ENCODE data around the gene EBI3.
"Not testable (repeated sequence)": the region's sequence is repeated elsewhere in the genome, so short reads cannot be mapped to it uniquely, and the experiment has no call there.

EBI3 gene

DNA sequence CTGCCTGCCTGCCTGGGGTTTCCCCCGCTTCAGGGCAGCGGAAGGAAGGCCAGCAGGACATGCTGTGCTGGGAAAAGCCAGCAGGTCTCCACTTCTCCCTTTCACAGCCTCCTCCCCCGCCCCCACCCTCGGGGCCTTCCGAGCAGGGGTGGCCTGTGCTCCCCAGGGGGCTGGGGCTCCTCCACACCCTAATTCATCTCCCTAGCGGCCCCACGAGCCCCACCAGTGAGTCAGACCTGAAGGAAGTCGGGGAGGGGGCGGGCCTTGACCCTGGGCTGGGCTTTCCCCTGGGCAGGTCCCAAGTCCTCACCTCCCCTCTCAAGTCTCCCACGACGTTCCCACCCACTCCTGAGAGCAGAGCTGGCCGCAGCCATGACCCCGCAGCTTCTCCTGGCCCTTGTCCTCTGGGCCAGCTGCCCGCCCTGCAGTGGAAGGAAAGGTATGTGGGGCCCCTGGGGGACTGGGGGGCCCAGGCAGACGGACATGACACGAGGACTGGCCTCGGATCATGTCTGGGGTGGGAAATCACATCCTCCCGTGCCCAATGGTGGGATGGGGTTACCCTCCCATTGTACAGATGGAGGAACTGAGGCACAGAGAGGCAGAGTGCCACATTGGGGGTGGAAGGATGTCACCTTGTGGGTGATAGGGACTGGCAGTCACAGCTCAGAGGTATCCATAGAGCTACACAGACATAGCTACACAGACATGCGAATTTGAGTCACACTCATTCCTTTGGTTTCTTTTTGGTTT lies at the start of gene EBI3:
Gene EBI3 (plus strand): TSS at position 345 of the 753 bp plus-strand sequence. CDS start 28 bp downstream, at position 373.
- DNase-seq, result no peak

GRCh38 chr19:4181053-4181508 lies 48.2 kb upstream of the EBI3 start:
- DNase-seq, result no peak

DNA sequence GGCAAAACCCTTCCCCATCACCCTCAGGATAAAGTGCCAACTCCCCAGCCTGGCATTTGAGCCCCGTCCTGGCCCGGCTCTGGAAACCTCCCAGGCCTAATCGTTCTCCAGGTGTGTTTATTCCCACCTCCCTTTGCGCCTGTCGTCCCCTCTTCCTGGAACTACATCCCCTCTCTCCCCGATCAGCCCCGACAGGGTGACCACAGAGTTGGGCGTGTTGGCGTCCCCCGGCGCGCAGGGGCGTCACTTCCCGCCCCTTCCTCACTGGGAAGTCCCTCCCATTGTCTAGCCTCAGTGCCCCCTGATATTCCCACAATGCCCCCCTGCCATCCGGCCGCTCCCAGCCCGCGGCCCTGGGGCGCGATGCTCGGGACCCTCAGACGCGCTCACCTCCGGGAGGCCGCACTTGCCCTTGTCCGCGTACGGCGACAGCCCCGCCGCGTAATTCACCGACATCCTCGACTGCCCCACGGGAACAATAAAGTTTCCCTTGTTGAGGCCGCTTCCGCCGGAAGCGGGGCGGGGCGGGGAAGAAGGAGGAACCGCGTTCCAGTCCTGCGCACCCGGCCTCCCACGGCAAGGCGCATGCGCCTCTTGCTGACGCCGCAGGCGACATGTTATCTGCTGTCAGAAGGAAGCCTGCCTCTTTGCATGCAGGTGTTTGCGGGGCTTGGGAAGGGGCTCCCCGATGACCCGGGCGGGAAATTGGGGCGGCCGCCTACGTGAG lies 47.1 kb upstream of the EBI3 start, which contains the start of the genes ANKRD24 and SIRT6:
Gene ANKRD24 (plus strand): TSS at position 606 of the 727 bp plus-strand sequence. CDS start 3,737 bp downstream, outside the sequence.
Gene SIRT6 (minus strand): TSS at position 480 of the 727 bp plus-strand sequence. CDS start 24 bp downstream, at position 456.
- DNase-seq, result peak; percentile 94

DNA sequence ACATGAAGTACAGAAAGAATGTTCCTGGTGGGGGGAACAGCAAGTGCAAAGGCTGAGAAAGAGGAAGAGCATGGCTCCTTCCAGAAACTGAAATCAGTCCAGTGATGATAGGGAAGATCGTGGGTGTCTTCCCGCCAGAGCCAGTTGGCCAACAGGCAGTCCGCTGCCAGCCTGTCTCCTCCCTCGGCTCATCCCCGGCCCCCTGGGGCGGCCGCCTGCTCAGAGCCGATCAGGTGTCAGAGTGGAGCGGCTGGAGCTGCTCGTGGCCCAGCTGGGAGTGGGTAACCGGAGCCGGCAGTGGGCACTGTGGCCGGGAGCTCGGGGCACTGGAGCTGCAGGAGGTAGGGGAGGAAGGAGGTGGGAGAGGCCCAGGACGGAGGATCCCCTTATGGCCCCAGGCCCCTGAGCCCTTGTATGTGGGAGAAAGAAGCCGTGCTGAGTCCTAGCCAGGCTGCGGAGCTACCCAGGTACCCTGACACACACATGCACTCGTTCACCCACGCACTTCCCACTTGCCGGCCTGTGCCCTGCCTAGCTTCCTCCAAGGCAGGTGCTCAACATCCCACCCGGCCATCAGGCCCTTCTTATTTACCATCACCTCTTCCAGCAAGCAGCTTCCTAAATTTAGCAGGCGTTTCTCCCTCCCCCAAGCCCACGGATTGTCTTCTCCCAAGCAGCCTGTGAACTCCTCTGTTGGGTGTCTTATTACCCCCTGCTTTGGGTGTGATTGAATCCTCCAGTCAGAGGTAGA lies 45.2 kb upstream of the EBI3 start:
- no peak for DNase-seq

DNA sequence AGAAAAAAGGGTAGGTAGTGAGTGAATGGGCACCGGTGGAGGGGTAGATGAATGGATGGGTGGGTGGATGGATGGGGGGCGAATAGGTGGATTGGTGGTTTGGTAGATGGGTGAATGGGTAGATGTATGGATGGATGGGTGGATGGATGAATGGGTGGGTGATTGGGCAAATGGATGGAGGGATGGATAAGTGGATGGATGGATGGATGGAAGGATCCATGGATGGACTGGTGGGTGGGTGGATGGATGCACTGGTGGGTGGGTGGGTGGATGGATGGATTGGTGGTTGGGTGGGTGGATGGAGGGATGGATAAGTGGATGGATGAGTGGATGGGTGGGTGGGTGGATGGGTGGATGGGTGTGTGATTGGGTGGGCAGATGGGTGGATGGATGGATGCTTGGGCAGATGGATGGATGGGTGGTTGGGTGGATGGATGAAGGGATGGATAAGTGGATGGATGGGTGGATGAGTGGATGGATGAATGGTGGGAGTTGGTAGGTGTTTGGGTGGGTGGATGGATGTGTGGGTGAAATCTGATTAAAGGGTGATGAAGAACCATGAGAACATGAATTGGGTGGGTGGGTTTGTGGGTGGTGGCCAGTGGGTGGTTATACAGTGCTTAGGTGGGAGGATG lies 44.5 kb upstream of the EBI3 start:
- no peak for DNase-seq

DNA sequence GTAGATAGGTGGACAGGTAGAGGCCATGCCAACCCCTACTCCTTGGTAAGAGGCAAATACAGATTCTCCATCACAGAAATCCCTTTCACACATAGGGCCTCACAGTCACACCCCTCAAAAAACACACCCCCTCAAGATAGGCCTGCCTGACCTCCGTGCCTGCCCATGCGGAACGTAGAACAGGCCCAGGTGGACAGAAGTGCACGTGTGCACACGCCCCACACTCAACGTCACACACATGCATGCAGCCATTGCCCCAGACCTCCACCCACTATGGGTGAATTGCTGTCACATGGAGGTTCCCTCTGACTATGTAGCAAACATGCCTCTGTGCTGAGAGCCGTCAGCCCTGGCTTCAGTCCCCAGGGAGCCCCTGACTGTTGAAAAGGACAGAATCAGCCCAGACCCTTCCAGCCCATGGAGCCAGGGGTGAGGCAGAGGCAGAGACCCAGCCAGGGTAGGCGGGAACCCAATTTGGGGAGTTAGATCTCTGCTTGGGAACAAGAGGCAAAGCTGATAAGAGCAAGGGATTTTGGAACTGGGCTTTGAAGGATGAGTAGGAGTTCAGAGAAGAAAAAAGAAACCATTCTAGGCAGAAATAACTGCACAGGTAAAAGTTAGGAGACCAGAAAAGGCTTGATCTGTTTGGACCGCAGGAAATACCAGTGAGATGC lies 43.8 kb upstream of the EBI3 start:
- no peak for DNase-seq

DNA sequence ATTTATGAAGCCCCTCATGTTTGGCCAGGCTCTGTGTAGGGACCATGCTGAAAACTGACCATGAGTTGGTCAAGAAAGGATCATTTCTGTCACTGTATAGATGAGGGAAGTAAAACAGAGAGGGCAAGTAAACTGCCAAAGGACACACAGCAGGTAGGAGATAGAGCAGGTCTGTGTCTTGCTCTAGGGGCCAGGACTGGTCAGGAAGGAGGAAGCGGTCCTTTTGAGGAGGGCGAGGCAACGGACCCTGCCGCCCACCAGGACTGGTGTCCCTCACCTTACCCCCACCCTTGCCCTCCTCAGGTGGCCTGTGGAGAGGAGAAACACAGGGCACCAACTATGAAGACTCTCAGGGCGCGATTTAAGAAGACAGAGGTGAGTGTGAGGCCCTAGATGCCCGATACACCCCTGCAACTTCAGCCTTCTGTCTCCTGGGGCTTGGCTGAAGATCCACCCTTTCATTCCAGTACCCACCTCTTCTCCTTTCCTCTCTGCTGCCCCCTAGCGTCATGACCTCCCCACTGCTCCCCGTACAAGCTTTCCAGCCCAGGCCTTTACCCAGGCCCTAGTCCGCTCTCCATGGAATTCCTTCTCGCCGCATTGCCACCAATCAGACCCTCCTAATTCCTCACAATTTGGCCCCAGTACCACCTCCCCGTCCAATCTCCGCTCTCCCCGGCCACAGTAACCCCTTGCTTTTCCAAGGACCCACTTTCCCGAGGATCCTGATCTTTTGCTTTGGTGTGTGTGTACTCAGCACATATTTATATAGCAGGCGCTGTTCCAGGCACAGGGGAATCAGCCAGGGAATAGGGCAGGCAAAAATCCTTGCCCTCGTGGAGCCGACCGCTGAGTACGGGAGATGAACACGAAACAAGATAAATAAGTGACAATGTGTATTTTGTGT lies 43.0 kb upstream of the EBI3 start:
- peak; percentile 68 for DNase-seq

GRCh38 chr19:4187313-4188122 lies 41.8 kb upstream of the EBI3 start:
- no peak for DNase-seq

DNA sequence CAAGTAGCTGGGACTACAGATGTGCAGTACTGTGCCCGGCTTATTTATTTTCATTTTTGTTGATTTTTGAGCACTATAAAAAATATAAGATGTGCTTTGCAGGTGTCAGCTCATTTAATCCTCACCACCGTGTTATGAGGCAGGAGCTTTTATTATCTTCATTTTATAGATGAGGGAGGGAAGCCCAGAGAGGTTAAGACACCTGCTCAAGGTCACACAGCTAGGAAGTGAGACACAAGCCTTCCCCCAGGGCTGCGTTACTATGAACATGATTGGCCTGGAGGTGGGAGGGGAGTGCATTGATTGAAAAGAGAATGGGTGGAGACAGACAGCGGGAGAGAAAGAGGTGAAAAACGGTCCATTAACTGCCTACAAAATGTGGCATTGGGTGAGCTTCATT lies 39.7 kb upstream of the EBI3 start:
- DNase-seq, result no peak

- not testable (repeated sequence) for DNase-seq
Observed at GRCh38 chr19:4192537-4192936, 36.8 kb upstream of the EBI3 start.

GRCh38 chr19:4194353-4194752 lies 35.0 kb upstream of the EBI3 start:
- no peak for DNase-seq

GRCh38 chr19:4196009-4196408 lies 33.3 kb upstream of the EBI3 start:
- DNase-seq, result no peak

GRCh38 chr19:4196587-4197148 lies 32.7 kb upstream of the EBI3 start:
- no peak for DNase-seq

GRCh38 chr19:4197228-4197624 lies 32.1 kb upstream of the EBI3 start:
- no peak for DNase-seq

DNA sequence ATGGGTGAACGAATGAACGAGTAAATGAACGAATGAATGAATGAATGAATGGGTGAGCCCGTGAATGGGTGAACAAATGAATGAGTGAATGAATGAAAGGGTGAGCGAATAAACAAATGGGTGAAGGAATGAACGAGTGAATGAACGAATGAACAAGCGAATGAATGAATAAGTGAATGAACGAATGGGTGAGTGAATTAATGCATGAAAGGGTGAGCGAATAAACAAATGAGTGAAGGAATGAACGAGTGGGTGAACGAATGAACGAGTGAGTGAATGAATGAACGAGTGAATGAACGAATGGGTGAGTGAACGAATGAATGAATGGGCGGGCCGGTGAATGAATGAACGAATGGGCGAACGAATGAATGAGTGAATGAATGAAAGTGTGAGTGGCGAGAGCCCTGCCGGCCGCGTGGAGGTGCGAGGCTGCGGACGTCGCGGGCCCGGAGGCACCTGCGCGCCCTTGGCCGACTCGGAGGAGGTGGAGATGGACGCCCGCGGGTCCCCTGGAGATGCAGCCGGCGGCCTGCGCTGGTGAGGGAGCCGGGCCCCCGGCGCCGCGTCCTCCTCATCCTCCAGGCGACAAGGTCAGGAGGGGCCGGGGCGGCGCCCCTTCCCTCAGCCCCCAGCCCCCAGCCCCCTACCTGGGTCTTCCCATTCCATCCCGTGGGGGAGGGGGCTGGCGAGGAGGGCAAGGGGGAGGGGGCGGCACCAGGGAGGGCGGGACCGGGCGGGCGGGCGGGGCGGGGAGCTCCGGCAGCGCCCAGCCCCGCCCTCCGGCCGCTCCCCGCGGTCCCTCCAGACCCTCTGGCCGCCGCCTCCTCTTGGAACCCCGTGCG lies 31.5 kb upstream of the EBI3 start:
- no peak for DNase-seq

DNA sequence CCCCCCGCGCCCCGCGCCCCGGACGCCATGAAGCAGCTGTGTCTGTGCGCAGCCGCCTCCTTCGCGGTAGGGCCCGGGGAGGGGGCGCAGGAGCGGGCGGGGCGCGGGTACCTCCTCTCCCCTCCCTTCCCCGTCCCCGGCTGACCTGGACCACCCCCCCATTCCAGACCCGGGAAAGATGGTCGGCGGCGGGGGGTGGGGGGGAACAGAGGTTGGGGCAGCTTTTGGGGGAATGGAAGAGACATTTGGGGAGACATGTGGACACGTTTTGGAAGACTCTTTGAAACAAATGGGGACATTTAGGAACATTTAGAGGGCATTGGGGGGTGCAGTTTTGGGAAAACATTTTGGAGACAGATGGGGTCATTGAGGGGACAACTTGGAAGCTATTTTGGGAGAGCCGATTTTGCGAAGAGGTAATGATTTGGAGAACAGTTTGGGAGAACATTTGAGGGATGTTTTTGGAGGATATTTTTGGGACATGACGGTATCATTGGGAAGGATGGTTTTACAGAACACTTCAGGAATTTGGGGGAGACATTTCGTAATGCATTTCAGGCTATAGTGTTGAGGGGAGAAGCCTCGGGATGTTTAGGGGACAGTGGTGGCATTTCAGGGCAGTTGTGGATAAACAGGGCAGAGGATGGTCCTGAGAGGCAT lies 30.7 kb upstream of the EBI3 start:
- DNase-seq, result no peak

DNA sequence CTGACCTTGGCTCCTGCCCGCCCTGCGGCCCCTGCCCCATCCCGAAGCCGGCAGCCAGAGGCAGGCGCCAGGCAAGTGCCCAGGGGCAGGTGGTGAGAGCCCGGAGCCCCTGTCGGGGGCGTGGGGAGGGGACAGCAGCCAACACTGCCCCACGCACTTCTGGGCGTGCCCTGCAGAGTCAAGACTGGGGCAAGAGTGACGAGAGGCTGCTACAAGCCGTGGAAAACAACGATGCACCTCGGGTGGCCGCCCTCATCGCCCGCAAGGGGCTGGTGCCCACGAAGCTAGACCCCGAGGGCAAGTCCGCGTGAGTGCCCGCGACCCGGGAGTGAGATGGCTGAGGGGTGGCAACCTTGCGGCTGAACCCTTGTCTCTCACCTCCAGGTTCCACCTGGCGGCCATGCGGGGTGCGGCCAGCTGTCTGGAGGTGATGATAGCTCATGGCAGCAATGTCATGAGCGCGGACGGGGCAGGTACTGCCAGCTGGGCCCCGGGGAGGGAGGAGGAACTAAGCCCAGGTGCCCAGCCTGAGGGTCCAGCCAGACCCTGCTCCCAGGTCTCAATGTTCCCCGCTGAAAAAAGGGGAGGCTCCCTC lies 29.5 kb upstream of the EBI3 start:
- DNase-seq, result no peak

All from right forelimb (tissue), 1 donor.